H1 (cell line): ENCODE measurements around the gene EN2. TPM values are rescaled to one million over a fixed set of nuclear protein-coding genes. Genes with fewer than 3 reads are reported as not detected.

Experiments
- EZH2 ChIP-seq: fragments of 200-600 bp; sonication (generic); IDR thresholded peaks from 2 replicates; pipeline ENCODE4 v1.7.1; 2012; ENCODE audit warnings: low read depth, mild to moderate bottlenecking, moderate library complexity, low read length, inconsistent platforms; ENCODE audit not compliant: severe bottlenecking
- polyA plus RNA-seq, 7 experiments: library from polyadenylated mRNA; depleted of rRNA in 3 of 7; stranded (reverse) in 5 of 7; unstranded in 2 of 7; fragments of >200 nt in 5 of 7; fragments of 200-250 nt in 2 of 7; gene quantifications; 1 replicate in 5 of 7; 2 replicates in 1 of 7; 4 replicates in 1 of 7; pipeline versions ENCODE4 v1.2.1 to v1.2.3, GENCODE V29; 2011 to 2013; ENCODE audit warnings: missing spikeins in 2 of 7, mixed read lengths in 2 of 7
- total RNA-seq: library from RNA; stranded (reverse); fragmentation: NEBNext Ultra II Directional; extraction: Animal tissue kit (Norgen Biotek cat#: 25700); gene quantifications from 2 replicates; pipeline ENCODE4 v1.2.1, GENCODE V29; 2021

The EN2 gene
- total and polyA plus RNA-seq, 2 of the 8 experiments (the other 6 are each of a cell fraction or from before 2014, with no cell fraction given): not detected

GRCh38 chr7:155431231-155431630, 26.7 kb upstream of the EN2 start (continued):
- no peak for TF ChIP-seq EZH2
